Coronary artery (tissue), 2 donors: ENCODE measurements around the gene SLC26A3.

Experiments
- DNase-seq: peaks from one replicate; pipeline ENCODE4 v3.0.0-alpha.2; 2017; ENCODE audit warnings: low spot score
- H3K27ac ChIP-seq, 2 donors: fragments of 200-600 bp; sonication (generic); one replicate each; pipeline ENCODE4 v1.5.1; 2016 to 2019
- H3K4me3 ChIP-seq: fragments of 200-600 bp; sonication (generic); 2 replicates; pipeline ENCODE4 v1.5.1; 2016; ENCODE audit warnings: mild to moderate bottlenecking, moderate library complexity
- CTCF ChIP-seq: fragments of 200-600 bp; sonication (generic); IDR thresholded peaks from one replicate; pipeline ENCODE4 v1.5.1; 2019; ENCODE audit warnings: antibody characterized with exemption

SLC26A3 gene

GRCh38 chr7:107816011-107816566, 13.1 kb upstream of the SLC26A3 start:
- no peak for DNase-seq
- TF ChIP-seq CTCF, result no peak
- Histone ChIP-seq H3K4me3 (no peak overlapping the region), H3K27ac (no peak overlapping the region)

GRCh38 chr7:107815254-107815882, 12.3 kb upstream of the SLC26A3 start:
- Histone ChIP-seq H3K4me3 (no peak overlapping the region), H3K27ac (no peak overlapping the region)
- no peak for DNase-seq
- TF ChIP-seq CTCF, result no peak

GRCh38 chr7:107813524-107813923, 10.5 kb upstream of the SLC26A3 start:
- no peak for DNase-seq
- no peak overlapping the region for H3K4me3 ChIP-seq
- no peak for TF ChIP-seq CTCF
- H3K27ac ChIP-seq, result no peak overlapping the region

- no peak for TF ChIP-seq CTCF
- DNase-seq, result no peak
- Histone ChIP-seq H3K27ac (no peak overlapping the region), H3K4me3 (no peak overlapping the region)
Measured at GRCh38 chr7:107811934-107812333, 8.9 kb upstream of the SLC26A3 start.

GRCh38 chr7:107810626-107811025, 7.6 kb upstream of the SLC26A3 start:
- no peak overlapping the region for H3K27ac ChIP-seq
- H3K4me3 ChIP-seq, result no peak overlapping the region
- TF ChIP-seq CTCF, result no peak
- no peak for DNase-seq

GRCh38 chr7:107809179-107809578, 6.2 kb upstream of the SLC26A3 start:
- Histone ChIP-seq H3K4me3 (no peak overlapping the region), H3K27ac (no peak overlapping the region)
- no peak for DNase-seq
- TF ChIP-seq CTCF, result no peak

GRCh38 chr7:107799647-107800264, 3.3 kb downstream of the SLC26A3 start:
- no peak for TF ChIP-seq CTCF
- no peak overlapping the region for H3K27ac ChIP-seq
- no peak overlapping the region for H3K4me3 ChIP-seq
- DNase-seq, result no peak
